IPS DF 6.9 (cell line): ENCODE measurements around the gene SMIM1.

ENCODE experiments used
- DNase-seq: peaks from one replicate; pipeline ENCODE4 v3.0.0-alpha.2; 2013; ENCODE audit warnings: low read depth, low spot score
- H3K27ac ChIP-seq: one replicate; pipeline ENCODE4 v1.5.1; 2013; ENCODE audit warnings: low read length, control low read depth
- H3K27me3 ChIP-seq: 2 replicates; pipeline ENCODE4 v1.6.1; 2013; ENCODE audit warnings: mild to moderate bottlenecking, low read length; ENCODE audit not compliant: control insufficient read depth, insufficient read depth
- H3K36me3 ChIP-seq: 2 replicates; pipeline ENCODE4 v1.6.1; 2013; ENCODE audit warnings: low read length; ENCODE audit not compliant: control insufficient read depth, insufficient read depth
- H3K4me1 ChIP-seq: 2 replicates; pipeline ENCODE4 v1.6.1; 2013; ENCODE audit warnings: low read length; ENCODE audit not compliant: control insufficient read depth, insufficient read depth
- H3K4me3 ChIP-seq: 2 replicates; pipeline ENCODE4 v1.5.1; 2013; ENCODE audit warnings: mild to moderate bottlenecking, low read length
- H3K9me3 ChIP-seq: 2 replicates; pipeline ENCODE4 v1.6.1; 2013; ENCODE audit warnings: low read length, inconsistent platforms; ENCODE audit not compliant: control insufficient read depth, insufficient read depth
- WGBS: extraction: QIAGEN DNeasy Blood & Tissue Kit; methylation state at CpG from one replicate; pipeline ENCODE4 v1.1.7; 2013; ENCODE audit warnings: mixed read lengths, missing lambda C conversion rate; ENCODE audit not compliant: insufficient read length, insufficient coverage; 5-methylcytosine and 5-hydroxymethylcytosine counted together

SMIM1 gene

GRCh38 chr1:3814065-3814464 is 41.5 kb downstream of the SMIM1 start:
- Histone ChIP-seq H3K36me3 (peaks cover 5% of the 10 kb centered on the region), H3K27ac (no peak overlapping the region), H3K9me3 (no peaks in the 10 kb centered on the region), H3K4me1 (no peaks in the 10 kb centered on the region), H3K27me3 (no peaks in the 10 kb centered on the region), H3K4me3 (no peak overlapping the region; the same call in 1 of the 2 replicates)
- no peak for DNase-seq
- no CpG with 5 or more reads among the region's 2 CpGs for WGBS

GRCh38 chr1:3814771-3815561 is 42.4 kb downstream of the SMIM1 start:
- no peaks in the 10 kb centered on the region for H3K27me3 ChIP-seq
- no peak for DNase-seq
- H3K36me3 ChIP-seq, result peaks cover 5% of the 10 kb centered on the region
- no peak overlapping the region for H3K4me3 ChIP-seq
- no CpG with 5 or more reads among the region's 42 CpGs for WGBS
- H3K4me1 ChIP-seq, result no peaks in the 10 kb centered on the region
- no peaks in the 10 kb centered on the region for H3K9me3 ChIP-seq
- no peak overlapping the region for H3K27ac ChIP-seq

- no CpG with 5 or more reads among the region's 38 CpGs for WGBS
- H3K4me3 ChIP-seq, result no peak overlapping the region
- H3K27me3 ChIP-seq, result no peaks in the 10 kb centered on the region
- peaks cover 5% of the 10 kb centered on the region for H3K36me3 ChIP-seq
- H3K9me3 ChIP-seq, result no peaks in the 10 kb centered on the region
- H3K4me1 ChIP-seq, result no peaks in the 10 kb centered on the region
- DNase-seq, result no peak
- H3K27ac ChIP-seq, result no peak overlapping the region
These were observed 44.0 kb downstream of the SMIM1 start for GRCh38 chr1:3816331-3817137.

- WGBS, result no CpG with 5 or more reads among the region's 17 CpGs
These were observed 44.7 kb downstream of the SMIM1 start for GRCh38 chr1:3817138-3817740.

GRCh38 chr1:3817821-3818597 is 45.5 kb downstream of the SMIM1 start:
- Histone ChIP-seq H3K27me3 (no peaks in the 10 kb centered on the region), H3K27ac (no peak overlapping the region), H3K4me3 (no peak overlapping the region), H3K4me1 (no peaks in the 10 kb centered on the region), H3K9me3 (no peaks in the 10 kb centered on the region), H3K36me3 (peaks cover 5% of the 10 kb centered on the region)
- DNase-seq, result no peak
- WGBS, result no CpG with 5 or more reads among the region's 28 CpGs

More at GRCh38 chr1:3817138-3817740, 44.7 kb downstream of the SMIM1 start:
- H3K36me3 ChIP-seq, result peaks cover 5% of the 10 kb centered on the region
- H3K4me1 ChIP-seq, result no peaks in the 10 kb centered on the region
- DNase-seq, result no peak
- no peak overlapping the region for H3K27ac ChIP-seq
- H3K4me3 ChIP-seq, result no peak overlapping the region
- H3K27me3 ChIP-seq, result no peaks in the 10 kb centered on the region
- no peaks in the 10 kb centered on the region for H3K9me3 ChIP-seq

GRCh38 chr1:3819771-3820200 is 47.2 kb downstream of the SMIM1 start:
- no CpG with 5 or more reads among the region's 10 CpGs for WGBS
- H3K9me3 ChIP-seq, result no peaks in the 10 kb centered on the region
- H3K27me3 ChIP-seq, result no peaks in the 10 kb centered on the region
- H3K36me3 ChIP-seq, result peaks cover 4% of the 10 kb centered on the region
- no peak overlapping the region for H3K27ac ChIP-seq
- no peak for DNase-seq
- H3K4me1 ChIP-seq, result no peaks in the 10 kb centered on the region
- no peak overlapping the region for H3K4me3 ChIP-seq

GRCh38 chr1:3820316-3820715 is 47.8 kb downstream of the SMIM1 start:
- H3K27ac ChIP-seq, result no peak overlapping the region
- H3K4me3 ChIP-seq, result no peak overlapping the region
- peaks cover 3% of the 10 kb centered on the region; the same call in 1 of the 2 replicates for H3K36me3 ChIP-seq
- H3K27me3 ChIP-seq, result no peaks in the 10 kb centered on the region
- WGBS, result no CpG with 5 or more reads among the region's 8 CpGs
- H3K9me3 ChIP-seq, result no peaks in the 10 kb centered on the region
- DNase-seq, result no peak
- no peaks in the 10 kb centered on the region for H3K4me1 ChIP-seq

- H3K27me3 ChIP-seq, result no peaks in the 10 kb centered on the region
- WGBS, result no CpG with 5 or more reads among the region's 6 CpGs
- no peak overlapping the region for H3K4me3 ChIP-seq
- H3K9me3 ChIP-seq, result no peaks in the 10 kb centered on the region
- no peak for DNase-seq
- no peak overlapping the region for H3K27ac ChIP-seq
- H3K4me1 ChIP-seq, result no peaks in the 10 kb centered on the region
- peaks cover 10% of the 10 kb centered on the region; the same call in 1 of the 2 replicates for H3K36me3 ChIP-seq
These were observed 48.5 kb downstream of the SMIM1 start for GRCh38 chr1:3821004-3821403.

- Histone ChIP-seq H3K4me1 (no peaks in the 10 kb centered on the region), H3K27ac (no peak overlapping the region), H3K36me3 (peaks cover 11% of the 10 kb centered on the region; the same call in 1 of the 2 replicates), H3K9me3 (no peaks in the 10 kb centered on the region), H3K27me3 (no peaks in the 10 kb centered on the region), H3K4me3 (no peak overlapping the region)
- no peak for DNase-seq
- no CpG with 5 or more reads among the region's 13 CpGs for WGBS
These were observed 48.9 kb downstream of the SMIM1 start for GRCh38 chr1:3821447-3821846.

- H3K36me3 ChIP-seq, result peaks cover 11% of the 10 kb centered on the region; the same call in 1 of the 2 replicates
- no peaks in the 10 kb centered on the region for H3K9me3 ChIP-seq
- H3K4me1 ChIP-seq, result no peaks in the 10 kb centered on the region
- no peak for DNase-seq
- no CpG with 5 or more reads among the region's 15 CpGs for WGBS
- H3K4me3 ChIP-seq, result no peak overlapping the region
- H3K27ac ChIP-seq, result no peak overlapping the region
- no peaks in the 10 kb centered on the region for H3K27me3 ChIP-seq
These were observed 49.4 kb downstream of the SMIM1 start for GRCh38 chr1:3821908-3822307.
